HG03066 (cell line): ENCODE data around the gene PINLYP.
"Not testable (repeated sequence)": the region's sequence is repeated elsewhere in the genome, so short reads cannot be mapped to it uniquely, and the experiment has no call there.

Experiments used
- ATAC-seq: cut with Tn5 transposase; IDR thresholded peaks from one replicate; pipeline ENCODE4 v1.9.1; 2021; ENCODE audit warnings: low read depth; ENCODE audit not compliant: unreplicated experiment

Gene PINLYP

DNA sequence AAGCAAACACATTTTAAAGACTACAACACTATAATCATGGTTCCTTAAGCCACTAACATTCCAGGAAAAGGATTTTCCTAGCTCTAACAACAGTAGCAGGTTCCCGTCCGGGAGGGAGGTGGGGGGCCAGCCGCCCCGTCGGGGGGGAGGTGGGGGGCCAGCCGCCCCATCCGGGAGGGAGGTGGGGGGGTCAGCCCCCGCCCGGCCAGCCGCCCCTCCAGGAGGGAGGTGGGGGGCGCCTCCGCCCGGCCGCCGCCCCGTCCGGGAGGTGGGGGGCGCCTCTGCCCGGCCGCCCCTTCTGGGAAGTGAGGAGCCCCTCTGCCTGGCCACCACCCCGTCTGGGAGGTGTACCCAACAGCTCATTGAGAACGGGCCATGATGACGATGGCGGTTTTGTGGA, 27.7 kb upstream of the PINLYP start:
- ATAC-seq, result not testable (repeated sequence)

DNA sequence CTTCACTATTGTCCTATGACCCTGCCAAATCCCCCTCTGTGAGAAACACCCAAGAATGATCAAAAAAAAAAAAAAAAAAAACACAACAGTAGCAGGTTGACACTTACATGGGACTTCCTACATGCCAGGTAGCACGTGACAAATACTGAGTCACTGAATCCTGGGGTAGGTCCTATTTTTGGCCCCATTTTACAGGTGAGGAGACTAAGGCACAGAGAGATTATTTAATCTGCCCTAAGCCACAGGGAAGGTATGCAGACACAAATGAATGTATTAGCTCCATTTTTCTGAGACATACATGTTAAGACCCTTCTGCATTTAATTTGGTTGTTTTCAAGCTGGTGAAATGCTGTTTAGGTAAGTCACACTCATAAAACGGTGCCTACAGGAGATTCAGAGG, 26.9 kb upstream of the PINLYP start:
- no peak for ATAC-seq

GRCh38 chr19:43551399-43552197, 24.0 kb upstream of the PINLYP start:
- no peak for ATAC-seq

GRCh38 chr19:43552198-43552450, 23.5 kb upstream of the PINLYP start:
- no peak for ATAC-seq

DNA sequence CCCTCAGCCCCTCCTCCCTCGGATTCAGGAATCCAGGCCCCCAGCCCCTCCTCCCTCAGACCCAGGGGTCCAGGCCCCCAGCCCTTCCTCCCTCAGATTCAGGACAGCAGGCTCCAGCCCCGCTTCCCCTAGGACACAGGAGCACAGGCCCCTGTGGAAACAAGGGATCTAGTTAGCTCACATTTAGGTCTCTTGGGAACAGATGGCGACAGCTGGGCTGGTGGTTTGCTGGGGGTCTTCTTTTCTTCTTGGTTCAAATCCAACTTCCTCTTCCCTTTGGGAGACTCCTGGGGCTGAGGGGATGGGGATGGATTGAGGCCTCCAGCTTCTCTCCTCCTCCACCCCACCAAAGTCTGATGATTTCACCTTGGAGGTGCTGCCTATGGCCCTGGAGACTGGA, 23.0 kb upstream of the PINLYP start:
- no peak for ATAC-seq

DNA sequence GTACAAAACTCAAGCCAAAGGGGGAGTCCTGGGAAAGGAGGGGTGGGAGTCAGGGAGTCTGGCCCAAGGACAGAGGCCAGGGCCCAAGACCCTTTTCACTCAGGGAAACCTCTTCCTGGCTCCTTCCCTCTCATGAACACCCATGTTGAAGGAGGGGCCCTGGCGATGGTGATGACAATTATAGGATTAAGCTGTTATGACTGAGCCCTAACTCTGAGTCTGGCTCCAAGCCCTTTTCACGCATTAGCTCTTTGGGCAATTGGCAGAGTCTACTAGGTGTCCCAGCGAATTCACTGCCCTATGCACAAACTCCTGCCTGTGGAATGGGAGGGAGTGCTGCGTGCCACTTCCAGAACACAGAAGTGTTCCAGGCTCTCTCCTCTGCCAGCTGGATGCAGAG, 21.9 kb upstream of the PINLYP start:
- ATAC-seq, result no peak

DNA sequence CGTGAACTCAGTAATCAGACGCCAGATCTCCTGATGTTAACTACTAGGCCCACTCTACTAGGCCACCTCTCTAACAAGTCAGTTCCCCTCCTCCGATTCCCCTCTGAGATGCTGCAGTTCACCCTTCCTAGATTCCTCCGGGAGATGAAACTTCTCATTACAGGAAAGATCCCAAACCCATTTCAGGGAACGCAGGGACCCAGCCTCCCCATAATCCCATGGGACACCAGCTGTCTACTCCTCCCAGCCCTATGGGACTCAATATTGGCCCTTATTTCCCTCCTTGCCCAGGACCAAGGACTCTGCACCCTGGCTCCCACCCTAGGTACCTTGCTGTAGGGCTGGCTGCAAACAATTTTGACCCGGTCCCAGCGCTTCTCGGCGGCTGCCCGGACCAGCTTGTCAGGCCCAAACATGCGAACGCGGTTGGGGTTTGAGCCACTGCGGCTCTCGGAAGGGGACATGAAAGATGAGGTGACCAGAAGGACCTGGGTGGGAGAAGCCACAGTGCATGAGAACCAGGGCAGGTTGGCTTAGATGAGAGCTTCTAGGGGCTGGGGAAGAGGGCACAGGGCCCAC, 21.2 kb upstream of the PINLYP start:
- ATAC-seq, result no peak

DNA sequence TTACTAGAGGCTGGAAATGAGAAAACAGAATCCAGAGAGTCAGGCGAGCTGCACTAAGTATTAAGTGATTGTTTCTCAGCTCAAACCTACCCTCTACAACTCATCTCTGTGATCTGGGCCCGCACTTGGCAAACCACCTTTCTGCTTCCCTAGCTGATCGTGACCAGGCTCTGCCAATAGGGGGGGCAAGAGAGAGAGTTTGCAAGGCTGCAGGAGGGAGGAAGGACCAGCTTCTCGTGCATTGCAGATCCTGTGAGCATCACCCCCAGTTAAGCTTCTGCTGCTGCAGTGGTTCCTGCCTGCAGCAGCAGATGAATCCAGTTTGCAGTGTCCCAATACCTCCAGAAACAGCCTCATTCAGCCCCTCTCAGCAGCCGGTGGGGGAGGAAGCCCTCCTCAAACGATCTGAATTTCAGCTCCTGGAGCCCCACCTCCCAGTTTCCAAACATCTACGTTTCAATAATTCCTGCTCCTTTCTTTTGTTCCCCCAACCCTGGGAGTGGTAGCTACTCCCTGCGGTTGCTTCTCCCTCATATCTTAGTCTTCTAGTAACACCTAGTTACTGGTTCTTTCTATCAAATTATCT, 20.3 kb upstream of the PINLYP start:
- ATAC-seq, result no peak

DNA sequence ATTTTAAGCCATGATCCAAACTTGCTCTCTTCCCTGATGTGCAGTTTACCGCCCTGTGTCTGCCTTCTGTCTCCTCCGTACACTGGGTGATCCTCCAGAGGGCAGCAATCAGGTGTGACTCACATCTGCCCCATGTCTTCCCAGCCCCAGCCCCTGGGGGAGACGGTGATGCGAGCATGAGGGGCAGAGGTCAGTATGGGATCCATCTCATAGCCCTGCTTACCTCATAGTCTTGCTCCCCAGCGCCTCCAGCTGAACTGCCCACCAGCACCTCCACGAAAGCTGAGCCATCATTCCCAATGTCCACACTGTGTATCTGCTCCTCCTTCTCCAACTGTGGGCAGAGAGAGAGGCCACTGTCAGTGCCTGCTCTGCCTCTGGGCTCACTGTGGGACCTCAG, 14.9 kb upstream of the PINLYP start:
- ATAC-seq, result no peak

DNA sequence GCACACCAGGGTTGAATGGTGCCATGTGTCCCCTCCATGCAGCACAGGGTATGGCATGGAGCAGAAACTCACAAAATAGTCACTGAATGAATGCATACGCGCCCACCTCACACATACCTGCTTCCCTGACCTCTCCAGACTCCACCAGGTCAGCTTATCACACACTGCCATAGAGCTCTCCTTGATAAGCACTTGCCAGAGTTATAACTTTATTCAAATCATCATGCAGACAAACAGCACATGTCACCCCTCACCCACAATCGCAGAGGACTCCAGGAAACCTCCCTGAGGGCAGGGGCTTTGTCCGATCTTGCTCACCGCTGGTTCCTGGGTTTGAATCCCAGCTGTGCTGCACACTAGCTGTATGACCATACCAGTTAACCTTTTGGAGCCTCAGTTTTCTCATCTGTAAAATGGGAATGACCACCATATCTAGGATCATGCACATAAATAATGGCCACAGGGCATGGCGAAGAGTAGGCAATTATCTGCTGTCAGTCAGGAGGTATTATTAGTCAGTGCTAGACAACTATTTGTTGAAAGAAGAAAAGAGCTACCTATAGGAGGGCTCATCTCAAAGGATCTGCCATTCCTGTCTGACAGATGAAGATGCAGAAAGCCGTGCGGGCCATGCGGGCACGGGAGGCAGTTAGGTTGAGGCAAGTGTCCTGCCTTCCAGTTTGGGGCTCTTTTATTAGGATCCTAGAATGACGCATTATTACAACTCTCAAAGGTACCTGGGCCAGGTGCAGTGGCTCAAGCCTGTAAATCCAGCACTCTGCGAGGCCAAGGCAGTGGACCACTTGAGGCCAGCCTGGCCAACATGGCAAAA, 14.2 kb upstream of the PINLYP start:
- no peak for ATAC-seq

GRCh38 chr19:43562226-43562697, 13.3 kb upstream of the PINLYP start:
- ATAC-seq, result no peak

- no peak for ATAC-seq
Measured at GRCh38 chr19:43562698-43563241, 12.8 kb upstream of the PINLYP start.

DNA sequence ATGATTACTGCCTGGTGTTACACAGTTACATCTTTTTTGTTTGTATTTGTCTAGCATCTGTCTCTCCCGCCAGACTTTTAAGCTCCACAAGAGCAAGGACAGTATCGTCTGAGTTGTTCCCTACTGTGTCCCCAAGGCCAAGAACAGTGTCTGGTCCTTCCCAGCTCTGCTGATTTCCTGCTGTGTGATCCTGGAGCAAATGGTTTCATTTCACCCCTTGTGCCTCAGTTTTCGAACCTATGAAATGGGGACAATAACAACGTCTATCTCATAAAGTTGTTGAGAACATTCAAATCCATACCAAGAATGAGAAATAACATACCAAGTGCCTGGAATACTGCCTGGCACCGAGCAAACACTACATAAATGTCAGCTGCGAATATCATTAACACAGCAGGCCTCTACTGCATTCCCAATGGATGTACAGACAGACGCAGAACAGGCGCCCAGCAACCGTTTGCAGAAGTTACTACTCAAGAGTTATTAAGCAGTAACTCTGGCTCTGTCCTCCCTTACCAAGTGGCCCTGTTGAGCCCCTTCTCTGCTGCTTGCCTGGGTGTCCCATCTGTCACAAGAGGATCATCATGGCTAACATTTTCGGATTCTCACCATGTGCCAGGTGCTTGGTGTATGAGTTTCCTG, 11.7 kb upstream of the PINLYP start:
- ATAC-seq, result no peak

DNA sequence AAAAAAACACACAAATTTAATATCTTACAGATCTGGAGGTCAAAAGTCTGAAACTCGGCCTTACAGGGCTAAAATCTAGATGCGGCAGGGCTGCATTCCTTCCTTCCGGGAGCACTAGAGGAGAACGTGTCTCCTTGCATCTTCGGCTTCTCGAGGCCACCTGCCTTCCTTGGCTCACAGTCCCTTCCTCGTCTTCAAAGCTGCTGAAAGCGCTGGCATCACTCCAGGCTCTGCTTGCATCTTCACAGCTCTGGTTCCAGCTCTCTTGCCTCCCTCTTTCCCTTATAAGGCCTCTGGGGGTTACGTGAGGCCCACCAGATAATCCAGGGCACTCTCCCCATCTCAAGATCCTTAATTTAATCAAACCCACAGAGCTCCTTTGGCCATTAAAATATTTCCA, 10.8 kb upstream of the PINLYP start:
- ATAC-seq, result no peak

- ATAC-seq, result no peak
Measured at GRCh38 chr19:43569657-43570056, 5.9 kb upstream of the PINLYP start.

- ATAC-seq, result no peak
Measured at GRCh38 chr19:43570174-43570791, 5.3 kb upstream of the PINLYP start.

- ATAC-seq, result no peak
Measured at GRCh38 chr19:43572171-43572588, 3.4 kb upstream of the PINLYP start.

DNA sequence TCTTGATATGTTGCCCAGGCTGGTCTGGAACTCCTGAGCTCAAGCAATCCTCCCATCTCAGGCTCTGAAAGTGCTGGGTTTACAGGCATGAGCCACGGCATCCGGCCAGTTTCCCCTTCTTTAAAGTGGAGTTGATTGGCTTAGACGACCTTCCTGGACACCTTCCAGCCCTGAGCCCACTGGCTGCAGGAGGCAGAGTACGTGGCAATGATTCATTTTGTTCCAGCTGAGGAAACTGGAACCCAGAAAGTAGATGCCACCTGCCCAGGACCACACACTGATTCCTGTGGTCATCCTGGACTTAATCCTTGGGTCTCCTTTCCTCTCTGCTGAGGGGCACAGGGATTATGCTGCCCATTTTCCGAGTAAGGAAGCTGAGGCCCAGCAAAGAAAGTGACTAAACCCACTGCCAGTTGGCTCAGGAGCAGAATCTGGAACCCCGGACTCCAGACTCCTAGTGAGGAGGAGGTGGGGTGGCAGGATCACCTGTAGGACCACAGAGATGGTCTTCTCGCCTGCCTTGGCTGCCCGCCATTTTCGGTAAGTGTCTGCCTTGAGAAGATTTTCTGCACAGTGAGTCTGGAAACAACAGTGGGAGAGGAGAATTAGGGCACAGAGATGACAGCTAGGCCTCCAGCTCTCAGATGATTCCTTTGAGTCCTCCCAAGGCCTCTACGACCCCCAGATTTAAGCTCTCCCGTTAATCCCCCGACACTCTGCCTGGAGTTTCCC, 1.0 kb upstream of the PINLYP start:
- no peak for ATAC-seq
